WERI-Rb-1 (cell line): ENCODE data around the gene CDH23.

Experiments used
- DNase-seq: peaks from one replicate; pipeline ENCODE4 v3.0.0-alpha.2; 2020
- H3K27ac ChIP-seq: fragments of 250-450 bp; sonication (Bioruptor Pico); 2 replicates; pipeline ENCODE4 v1.5.1; 2020; ENCODE audit warnings: mild to moderate bottlenecking, moderate library complexity
- H3K27me3 ChIP-seq: fragments of 250-450 bp; sonication (Bioruptor Pico); 2 replicates; pipeline ENCODE4 v1.5.1; 2021; ENCODE audit warnings: mild to moderate bottlenecking, low read depth, moderate library complexity; ENCODE audit not compliant: insufficient read depth, severe bottlenecking
- H3K36me3 ChIP-seq: fragments of 250-450 bp; sonication (Bioruptor Pico); 2 replicates; pipeline ENCODE4 v1.5.1; 2020; ENCODE audit warnings: mild to moderate bottlenecking, moderate library complexity
- H3K4me3 ChIP-seq: 2 replicates; pipeline ENCODE4 v1.5.1; 2011; ENCODE audit warnings: low read depth, mild to moderate bottlenecking, control low read depth, low read length
- H3K9me3 ChIP-seq: fragments of 250-450 bp; sonication (Bioruptor Pico); 2 replicates; pipeline ENCODE4 v1.5.1; 2021; ENCODE audit warnings: mild to moderate bottlenecking, moderate library complexity; ENCODE audit not compliant: severe bottlenecking
- CTCF ChIP-seq: IDR thresholded peaks from 2 replicates; pipeline ENCODE4 v1.5.1; 2011; ENCODE audit warnings: low read depth, mild to moderate bottlenecking, control low read depth, inconsistent platforms, low read length

Gene CDH23

DNA sequence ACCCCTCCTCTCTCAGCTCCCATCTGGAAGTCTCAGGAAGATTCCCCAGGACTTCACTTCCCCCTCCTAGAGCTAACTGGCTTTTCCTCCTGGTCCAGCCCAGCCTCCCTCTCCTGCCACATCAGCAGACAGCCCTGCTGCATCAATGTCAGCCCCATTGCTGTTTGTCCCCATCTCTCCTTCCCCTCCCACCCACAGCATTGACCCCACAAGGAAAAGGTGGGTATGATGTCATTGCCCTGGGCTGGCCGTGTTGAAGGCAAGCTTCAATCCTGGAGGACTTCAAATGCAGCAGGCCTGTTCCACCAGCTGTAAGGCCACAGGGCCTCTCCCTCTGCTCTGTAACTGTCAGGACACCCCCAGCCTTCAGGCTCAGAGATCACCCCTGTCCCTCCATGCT is 256.3 kb downstream of the CDH23 start:
- Histone ChIP-seq H3K36me3 (peaks cover 46% of the 10 kb centered on the region), H3K4me3 (no peak overlapping the region), H3K9me3 (no peaks in the 10 kb centered on the region), H3K27ac (no peak overlapping the region), H3K27me3 (no peaks in the 10 kb centered on the region)
- TF ChIP-seq CTCF, result no peak
- DNase-seq, result no peak

- H3K9me3 ChIP-seq, result no peaks in the 10 kb centered on the region
- H3K36me3 ChIP-seq, result peaks cover 29% of the 10 kb centered on the region
- no peak overlapping the region for H3K27ac ChIP-seq
- H3K27me3 ChIP-seq, result no peaks in the 10 kb centered on the region
- DNase-seq, result no peak
- H3K4me3 ChIP-seq, result no peak overlapping the region
- TF ChIP-seq CTCF, result no peak
Measured at GRCh38 chr10:71656220-71656619, 259.5 kb downstream of the CDH23 start.

GRCh38 chr10:71657604-71658466 is 261.1 kb downstream of the CDH23 start:
- peak; percentile 31 for DNase-seq
- H3K4me3 ChIP-seq, result no peak overlapping the region
- H3K36me3 ChIP-seq, result peaks cover 16% of the 10 kb centered on the region
- H3K9me3 ChIP-seq, result no peaks in the 10 kb centered on the region
- H3K27me3 ChIP-seq, result no peaks in the 10 kb centered on the region
- H3K27ac ChIP-seq, result no peak overlapping the region
- TF ChIP-seq CTCF, result no peak

- Histone ChIP-seq H3K9me3 (no peaks in the 10 kb centered on the region), H3K27ac (no peak overlapping the region), H3K36me3 (peaks cover 11% of the 10 kb centered on the region), H3K4me3 (no peak overlapping the region), H3K27me3 (no peaks in the 10 kb centered on the region)
- no peak for DNase-seq
- no peak for TF ChIP-seq CTCF
Measured at GRCh38 chr10:71658467-71658745, 261.7 kb downstream of the CDH23 start.

GRCh38 chr10:71659111-71659634 is 262.5 kb downstream of the CDH23 start:
- Histone ChIP-seq H3K9me3 (no peaks in the 10 kb centered on the region), H3K27ac (no peak overlapping the region), H3K4me3 (no peak overlapping the region), H3K27me3 (no peaks in the 10 kb centered on the region), H3K36me3 (peaks cover 3% of the 10 kb centered on the region)
- TF ChIP-seq CTCF, result no peak
- no peak for DNase-seq

DNA sequence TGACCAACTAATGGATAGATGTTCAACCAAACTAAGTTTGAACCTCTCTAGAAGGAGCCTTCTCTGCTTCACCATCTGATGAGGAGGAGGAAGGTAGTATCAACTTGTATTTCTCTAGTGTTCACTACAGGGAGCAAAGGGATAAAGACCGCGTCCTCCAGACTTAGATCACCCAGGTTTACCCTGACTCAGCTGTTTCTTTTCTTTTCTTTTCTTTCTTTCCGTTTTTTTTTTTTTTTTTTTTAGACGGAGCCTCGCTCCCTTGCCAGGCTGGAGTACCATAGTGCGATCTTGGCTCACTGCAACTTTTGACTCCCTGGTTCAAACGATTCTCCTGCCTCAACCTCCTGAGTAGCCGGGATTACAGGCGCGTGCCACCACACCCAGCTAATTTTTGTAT is 263.0 kb downstream of the CDH23 start:
- Histone ChIP-seq H3K36me3 (no peaks in the 10 kb centered on the region; the same call in 1 of the 2 replicates), H3K27me3 (no peaks in the 10 kb centered on the region), H3K4me3 (no peak overlapping the region), H3K9me3 (no peaks in the 10 kb centered on the region), H3K27ac (no peak overlapping the region)
- no peak for DNase-seq
- no peak for TF ChIP-seq CTCF
